GM18519 (cell line): Measurements from ENCODE around the gene RAB7A.

Experiments
- ATAC-seq: cut with Tn5 transposase; IDR thresholded peaks from one replicate; pipeline ENCODE4 v1.9.1; 2021; ENCODE audit warnings: mild to moderate bottlenecking, moderate library complexity; ENCODE audit not compliant: unreplicated experiment, low FRiP score

The RAB7A gene

DNA sequence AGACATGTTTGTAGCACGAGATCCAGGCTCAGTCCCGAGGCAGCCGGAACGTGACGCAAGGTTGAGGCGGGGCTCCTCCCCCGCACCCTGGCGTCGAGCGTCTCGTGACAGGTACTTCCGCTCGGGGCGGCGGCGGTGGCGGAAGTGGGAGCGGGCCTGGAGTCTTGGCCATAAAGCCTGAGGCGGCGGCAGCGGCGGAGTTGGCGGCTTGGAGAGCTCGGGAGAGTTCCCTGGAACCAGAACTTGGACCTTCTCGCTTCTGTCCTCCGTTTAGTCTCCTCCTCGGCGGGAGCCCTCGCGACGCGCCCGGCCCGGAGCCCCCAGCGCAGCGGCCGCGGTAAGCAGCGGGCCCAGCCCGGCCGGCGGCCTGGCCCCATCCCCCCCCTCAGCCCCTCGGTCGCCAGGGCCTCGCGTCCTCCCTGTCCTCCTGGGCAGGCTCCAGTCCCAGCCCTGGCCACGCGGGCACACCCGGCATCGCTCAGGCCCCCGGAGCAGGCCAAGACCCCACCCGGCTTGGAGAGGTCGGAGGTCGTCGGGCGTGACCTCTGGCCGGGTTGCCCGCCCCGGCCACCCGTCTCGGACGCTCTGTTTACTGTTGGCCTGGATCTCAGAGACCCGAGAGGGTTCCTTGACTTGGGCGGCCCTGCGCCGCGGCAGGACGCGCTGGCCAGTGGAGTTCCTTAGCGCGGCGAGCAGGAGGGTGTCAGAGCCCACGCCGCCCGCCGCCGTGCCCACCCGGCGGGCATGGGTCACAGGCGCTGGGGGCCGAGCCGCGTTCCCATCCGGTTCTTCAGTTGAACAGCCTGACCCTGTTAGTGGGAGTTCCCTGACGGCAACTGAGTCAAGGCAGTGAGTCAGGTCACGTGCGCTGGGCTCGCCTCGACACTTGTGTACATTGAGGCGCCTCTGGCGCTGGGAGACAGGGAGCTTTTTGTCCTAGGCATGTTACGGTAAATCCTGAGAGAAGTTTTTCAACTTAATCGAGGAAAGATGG lies at the start of gene RAB7A:
Gene RAB7A, plus strand, starts transcription at position 161 of the 994 bp plus-strand sequence. CDS start 69,185 bp downstream, outside the sequence.
- peak; percentile 77 for ATAC-seq

DNA sequence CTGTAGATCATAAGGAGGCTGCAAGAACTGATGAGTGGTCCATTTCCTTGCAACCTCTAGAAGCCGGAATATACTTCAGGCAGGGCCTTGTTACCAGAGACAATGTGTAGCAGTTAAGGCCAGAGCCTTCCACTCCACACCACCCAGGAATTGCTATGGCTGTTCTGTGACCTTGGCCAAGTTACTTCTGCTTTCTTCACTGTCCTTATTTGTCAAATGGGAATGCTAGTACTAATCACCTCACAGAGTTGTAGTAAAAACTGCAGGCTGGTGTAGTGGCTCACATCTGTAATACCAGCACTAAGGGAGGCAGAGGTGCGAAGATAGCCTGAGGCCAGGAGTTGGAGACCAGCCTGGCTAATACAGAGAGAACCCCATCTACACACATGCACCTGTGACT lies 46.6 kb upstream of the RAB7A start:
- no peak for ATAC-seq

DNA sequence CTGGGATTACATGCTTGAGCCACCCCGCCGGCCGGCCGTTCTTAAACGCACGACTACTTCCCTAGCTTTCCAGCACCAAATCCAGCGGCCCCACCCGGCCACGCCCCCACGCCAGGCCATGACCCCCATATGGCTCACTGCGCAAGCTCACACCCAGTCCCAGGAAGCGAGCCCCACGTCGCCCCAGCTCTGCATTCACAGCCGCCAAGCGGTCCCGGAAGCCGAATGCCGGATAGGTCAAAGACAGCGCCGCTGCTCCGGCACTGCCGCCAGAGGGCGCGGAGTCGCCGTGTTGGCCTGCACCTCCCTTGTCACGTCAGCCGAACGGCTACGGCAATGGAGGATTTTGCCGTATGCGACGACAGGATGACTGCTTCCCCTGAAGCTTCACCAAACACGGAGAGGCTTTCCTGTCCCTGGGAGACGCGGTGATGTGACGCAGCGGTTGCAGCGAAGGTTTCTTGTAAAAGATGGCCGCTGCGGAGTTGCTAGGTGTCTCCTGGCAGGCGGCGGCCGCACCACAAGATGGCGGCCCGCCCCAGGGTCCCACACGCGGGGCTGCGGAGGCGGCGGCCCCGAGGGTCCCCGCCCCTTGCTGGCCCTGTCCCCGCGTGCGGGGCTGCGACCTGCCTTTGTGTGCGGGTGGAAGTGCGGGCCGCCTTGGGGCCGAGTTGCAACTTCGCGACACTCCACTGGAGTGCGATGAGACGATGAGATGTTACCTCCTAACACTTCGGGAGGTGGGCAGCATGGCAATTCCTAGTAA lies 45.2 kb upstream of the RAB7A start:
- ATAC-seq: peak; percentile 88

DNA sequence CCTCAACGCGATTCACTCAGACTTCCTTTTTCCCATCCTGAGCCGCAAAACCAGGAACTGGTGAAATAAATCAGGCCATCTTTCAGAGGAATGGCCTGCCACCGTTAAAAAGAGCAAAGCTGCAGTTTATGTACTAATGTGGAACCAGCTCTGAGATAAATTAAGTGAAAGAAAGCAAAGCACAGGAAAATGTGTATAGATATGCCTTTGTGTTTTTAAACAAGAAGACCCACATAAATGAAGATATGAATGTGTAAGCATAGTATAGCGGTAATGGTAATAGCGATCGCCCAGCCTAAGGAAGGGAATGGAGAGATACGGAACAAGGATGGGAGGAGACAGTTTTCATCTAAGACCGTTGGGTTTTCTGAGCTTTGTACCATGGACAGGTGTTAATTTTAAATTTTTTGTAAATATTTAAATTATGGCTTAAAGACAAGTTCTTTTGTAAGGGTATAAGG lies 44.6 kb upstream of the RAB7A start:
- ATAC-seq: no peak

DNA sequence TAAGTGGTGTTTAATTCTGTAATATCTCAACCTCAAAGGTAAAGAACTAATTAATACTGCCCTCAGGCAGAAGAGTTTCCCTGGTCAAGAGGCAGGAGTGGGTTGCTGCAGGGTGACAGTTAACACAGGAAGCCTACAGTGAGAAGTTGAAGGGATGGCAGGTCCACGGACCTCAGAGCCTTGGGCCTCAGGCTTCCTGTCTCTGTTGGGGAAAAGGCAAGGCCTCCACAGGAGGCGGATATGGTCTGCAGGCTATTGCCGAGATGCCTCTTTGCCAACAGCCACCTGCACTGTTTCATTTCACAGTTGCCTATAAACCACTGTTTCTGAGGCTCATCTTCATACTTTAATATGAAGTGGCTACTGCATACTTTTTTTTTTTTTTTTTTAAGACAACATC lies 42.0 kb upstream of the RAB7A start:
- no peak for ATAC-seq

DNA sequence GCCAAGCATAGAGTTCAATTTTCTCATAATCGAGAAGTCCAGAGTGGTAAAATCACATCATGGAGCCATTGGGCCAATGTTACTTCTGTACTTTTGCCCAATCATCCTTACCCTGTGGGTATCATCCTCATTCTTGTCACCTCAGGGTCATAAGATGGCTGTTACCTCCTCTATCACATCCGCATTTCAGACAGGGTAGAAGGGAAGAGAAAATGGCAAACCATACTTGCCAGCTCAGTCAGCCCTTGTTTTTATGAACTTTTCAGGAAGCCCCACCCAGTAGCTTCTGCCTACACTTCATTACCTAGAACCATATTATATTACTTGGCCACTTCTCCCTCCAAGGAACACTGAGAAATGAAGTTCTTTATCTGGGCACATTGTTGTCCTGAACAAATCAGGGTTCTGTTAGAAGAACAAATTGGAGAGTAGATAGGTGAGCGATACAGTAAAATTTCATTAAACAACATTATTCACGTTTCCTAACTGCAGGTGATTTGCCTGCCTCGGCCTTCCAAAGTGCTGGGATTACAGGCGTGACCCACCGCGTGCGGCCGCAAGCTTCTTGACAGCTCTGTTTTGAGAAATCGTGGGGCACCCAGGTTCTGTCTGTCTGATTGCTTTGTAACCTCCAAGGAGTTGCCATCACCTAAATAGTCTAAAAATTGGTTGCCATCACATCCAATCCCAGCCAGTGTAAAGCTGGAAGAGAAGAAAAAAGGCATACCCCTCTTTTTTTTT lies 40.8 kb upstream of the RAB7A start:
- no peak for ATAC-seq

DNA sequence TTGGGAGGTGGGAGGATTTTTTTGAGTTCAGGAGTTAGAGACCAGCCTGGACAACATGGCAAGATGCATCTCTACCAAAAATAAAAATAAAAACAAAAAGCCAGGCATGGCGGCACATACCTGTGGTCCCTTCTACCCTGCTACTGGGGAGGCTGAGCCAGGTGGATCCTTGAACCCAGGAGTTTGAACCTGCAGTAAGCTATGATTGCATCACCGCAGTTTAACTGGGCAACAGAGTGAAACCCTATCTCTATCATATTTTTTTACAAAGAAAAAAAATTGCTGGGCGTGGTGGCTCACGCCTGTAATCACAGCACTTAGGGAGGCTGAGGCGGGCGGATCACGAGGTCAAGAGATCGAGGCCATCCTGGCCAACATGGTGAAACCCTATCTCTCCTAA lies 39.5 kb upstream of the RAB7A start:
- no peak for ATAC-seq

DNA sequence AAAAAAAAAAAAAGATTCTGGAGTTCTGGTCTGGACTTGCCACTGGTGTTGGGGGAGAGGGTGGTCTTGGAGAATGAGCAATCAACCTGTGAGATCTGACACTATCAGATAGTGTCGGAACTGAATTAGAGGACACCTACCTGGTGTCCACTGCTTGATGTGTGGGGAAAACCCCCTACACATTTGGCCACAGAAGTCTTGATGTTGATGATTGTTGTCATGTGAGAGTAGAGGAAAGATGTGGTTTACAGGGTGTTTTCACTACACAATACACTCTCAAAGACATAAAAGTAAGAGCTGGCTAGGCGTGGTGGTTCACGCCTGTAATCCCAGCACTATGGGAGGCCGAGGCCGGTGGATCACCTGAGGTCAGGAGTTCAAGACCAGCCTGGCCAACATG lies 36.9 kb upstream of the RAB7A start:
- no peak for ATAC-seq

DNA sequence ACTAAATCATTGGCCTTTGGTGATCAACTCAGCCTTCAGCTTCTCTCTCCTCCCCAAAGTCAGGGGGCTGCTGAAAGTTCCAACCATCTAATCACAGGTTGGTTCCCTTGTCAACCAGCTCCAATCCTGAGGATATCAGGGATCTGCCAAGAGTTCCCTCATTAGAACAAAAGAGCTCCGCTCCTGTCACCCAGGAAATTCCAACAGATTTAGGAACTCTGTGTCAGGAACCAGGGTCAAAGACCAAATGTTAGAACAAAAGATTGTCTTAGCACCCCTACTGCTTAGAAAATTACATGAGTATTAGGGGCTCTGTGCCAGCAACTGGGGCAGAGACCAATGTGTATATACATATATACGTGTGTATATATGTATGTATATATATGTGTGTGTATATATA lies 32.3 kb upstream of the RAB7A start:
- ATAC-seq: no peak

DNA sequence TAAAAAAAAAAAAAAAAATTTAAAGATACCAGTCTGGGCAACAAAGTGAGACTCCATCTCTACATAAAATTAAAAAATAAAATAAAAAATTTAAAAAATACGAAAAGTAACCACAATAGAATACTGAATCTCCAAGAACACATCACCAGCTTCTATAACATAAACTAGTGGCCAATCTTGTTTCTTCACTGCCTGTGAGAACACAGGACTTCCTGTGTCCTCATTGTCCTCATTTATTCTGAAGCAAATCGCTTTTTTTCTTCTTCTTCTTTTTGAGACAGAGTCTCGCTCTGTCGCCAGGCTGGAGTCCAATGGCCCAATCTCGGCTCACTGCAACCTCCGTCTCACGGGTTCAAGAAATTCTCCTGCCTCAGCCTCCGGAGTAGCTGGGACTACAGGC lies 28.6 kb upstream of the RAB7A start:
- no peak for ATAC-seq

DNA sequence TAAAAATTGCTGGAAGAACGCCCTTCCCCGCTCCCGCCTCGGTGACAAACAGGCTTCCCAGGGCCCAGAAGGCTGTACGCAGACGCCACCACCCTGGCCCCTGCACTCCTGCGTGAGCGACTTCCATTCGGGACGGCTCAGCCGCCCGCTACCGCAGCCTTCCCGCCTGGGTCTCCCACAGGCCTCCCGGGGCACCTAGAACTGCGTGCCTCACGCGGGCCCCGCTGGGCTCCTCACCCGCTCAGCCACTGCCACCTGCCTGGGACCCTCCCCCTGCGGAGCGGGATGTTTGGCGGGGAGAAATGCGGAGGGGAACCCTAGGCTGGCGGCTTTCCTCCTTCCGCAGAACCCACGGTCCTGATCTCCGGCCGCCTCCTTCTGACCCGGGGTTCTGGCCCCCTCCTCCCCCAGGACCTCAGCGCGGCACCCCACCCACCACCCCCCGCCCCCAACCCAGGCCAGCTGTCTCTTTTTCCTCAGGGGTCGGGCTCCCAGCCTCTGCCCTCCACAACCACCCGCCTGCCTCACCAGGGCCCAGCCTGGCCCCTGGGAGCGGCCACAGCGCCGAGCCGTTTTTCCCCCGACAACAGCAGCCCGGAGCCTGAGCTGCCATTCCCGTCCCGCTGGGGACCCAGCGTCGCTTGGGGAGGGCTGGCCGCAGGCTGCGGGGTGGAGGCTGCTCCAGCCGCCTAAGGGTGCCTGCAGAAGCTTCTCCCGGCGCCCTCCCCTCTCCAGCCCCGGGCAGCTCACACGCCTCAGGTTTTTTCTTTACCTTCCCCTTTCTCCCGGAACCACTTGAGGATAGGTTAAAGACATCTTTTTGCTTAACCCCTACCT lies 27.6 kb upstream of the RAB7A start:
- ATAC-seq: no peak

DNA sequence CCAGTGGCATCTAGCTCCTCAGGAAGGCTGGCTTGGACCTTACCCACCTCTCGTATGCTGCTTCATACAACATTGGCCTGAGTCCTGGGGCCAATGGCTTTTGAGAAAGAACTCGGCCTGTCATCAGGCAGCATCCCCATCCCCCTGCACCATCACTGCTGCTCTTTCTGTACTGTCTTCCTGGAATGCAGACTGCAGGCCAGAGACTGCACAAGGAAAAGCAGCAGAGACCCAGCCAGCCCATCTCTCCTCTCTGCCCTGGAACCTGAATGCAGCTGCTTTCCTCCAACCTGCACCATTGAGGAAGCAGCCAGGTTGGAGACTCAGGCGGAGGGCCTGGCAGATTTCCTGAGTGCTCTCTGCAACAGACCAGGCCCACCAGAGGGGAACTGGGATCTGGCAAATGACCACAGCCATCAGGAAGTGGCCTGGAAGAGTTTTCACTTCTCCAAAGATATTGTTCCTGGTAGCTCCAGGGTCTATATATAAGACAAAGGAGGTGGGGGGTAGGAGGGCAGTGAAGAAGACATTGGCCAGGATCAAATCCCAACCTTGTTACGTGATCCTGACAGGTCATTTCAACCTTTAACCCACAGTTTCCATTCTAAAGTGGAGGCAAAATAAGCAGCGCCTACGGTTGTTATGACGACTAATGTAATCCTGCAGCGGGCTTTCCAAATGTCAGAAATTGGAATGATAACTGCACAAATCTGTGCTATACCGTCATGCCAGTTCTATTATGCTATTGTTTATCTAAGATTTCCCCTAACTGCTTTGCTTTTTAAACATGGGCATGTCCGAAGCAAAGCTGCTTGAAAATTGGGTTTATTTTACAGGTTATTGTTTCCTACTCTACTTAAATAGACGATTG lies 24.4 kb upstream of the RAB7A start:
- ATAC-seq: no peak

DNA sequence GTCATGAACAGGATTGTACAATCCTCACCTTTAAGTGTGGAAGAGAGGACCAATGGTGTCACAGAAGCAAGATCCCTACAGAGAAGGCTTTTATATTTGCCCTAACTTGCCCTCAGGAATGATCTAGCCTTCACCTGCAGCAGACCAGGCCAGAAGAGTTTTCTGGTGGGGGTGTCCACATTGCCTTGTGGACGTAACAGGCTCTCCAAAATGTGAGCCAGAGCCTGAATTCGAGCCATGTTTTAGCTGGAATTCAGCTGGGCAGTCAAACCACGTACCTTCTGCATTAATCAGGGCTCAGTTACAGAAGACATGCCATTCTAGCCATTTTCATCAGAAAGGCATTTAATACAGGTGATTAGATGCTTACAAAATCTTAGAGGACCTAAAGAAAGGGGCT lies 23.6 kb upstream of the RAB7A start:
- no peak for ATAC-seq

DNA sequence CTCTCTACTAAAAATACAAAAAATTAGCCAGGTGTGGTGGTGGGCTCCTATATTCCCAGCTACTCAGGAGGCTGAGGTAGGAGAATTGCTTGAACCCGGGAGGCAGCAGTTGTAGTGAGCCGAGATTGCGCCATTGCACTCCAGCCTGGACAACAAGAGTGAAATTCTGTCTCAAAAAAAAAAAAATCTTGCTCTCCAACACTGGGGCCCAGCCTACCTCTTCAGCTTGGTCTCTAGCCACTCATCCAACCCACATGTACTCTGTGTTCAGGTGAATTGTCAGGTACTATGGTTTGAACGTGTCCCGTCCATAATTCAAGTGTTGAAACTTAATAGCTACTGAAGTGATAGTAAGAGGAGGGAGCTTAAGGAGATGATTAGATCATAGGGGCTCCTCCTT lies 22.4 kb upstream of the RAB7A start:
- no peak for ATAC-seq

DNA sequence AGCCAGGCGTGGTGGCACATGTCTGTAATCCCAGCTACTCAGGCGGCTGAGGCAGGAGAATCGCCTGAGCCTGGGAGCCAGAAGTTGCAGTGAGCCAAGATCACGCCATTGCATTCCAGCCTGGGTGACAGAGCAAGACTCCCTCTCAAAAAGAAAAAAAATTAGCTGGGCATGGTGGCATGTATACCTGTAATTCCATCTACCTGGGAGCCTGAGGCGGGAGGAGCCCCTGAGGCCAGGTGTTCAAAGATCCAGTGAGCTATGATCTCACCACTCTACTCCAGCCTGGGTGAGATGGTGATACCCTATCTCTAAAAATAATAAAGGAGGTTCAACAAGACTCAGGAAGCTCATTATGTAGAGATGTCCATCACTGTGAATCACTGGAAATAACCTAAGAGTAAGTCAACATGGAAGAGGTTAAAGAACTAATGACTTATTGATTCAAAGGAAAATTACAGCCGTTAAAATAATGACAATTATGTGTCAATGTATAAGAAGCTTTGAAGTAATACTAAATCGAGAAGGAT lies 19.8 kb upstream of the RAB7A start:
- ATAC-seq: no peak

DNA sequence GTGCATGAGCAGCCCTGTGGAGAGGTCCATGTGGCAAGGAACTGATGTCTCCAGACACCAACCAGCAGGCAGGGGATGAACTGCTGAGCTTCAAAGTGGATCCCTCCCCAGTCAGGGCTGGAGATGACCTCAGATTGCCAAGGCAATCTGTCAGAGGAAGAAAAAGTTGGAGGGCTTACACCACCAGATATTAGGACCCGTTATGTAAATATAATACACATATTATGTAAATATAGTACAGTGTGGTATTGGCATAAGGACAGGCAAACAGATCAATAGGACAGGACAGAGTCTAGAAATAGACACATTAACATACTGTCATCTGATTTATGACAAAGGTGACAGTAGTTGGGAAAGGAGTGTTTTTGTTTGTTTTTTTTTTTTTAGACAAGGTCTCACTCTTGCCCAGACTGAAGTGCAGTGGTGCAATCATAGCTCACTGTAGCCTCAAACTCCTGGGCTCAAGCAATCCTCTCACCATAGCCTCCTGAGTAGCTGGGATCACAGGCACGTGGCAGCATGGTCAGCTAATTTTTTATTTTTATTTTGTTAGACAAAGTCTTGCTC lies 18.0 kb upstream of the RAB7A start:
- no peak for ATAC-seq

DNA sequence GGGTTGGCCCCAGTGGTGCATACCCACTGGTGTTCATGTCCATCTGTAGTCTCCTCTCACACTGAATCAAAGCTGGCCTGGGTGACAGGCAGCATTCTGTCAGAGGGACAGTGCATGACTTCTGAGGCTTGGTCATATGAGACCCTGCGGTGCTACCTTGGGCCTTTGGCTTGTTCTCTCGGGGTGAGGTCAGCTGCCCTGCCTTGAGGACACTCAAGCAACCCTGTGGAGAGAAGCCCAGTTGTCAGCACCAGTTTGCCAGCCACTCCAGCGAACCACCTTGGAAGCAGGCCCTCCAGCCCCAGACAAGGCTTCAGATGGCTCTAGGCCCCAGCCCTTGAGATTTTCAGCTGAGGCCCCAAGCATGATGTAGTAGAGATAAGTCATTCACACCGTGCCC lies 16.9 kb upstream of the RAB7A start:
- no peak for ATAC-seq

DNA sequence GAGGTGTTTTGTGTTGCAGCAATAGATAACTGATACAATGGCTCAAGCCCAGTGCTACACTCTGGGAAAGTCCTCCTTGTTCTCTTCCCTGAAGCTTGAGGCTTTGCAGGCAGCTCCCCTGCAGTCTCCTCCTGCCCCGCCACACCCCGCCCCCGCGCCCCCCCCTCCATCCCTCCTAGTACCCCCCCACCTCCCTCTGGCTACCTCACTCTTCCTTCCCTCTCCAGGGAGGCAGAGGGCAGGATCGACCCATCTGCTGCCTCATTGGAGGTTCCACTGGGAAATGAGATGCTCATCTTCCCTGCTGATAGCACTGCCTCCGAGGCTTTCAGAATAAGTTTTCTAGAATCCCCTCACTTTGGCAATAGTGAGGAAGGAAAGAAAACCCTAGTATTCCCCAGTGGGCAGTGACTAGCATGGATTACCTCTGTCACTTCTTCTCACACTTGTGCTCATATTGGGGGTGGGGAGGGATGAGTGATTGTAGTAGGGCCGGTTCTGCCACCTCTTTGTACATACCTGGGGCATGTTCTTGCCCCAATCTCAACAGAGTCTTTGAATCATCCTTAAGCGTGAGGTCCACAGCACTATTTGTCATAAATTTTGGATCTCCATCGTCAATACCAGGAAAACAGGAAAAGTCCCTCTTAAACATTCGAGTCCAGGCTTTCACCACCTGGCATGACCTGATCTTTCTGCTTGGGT lies 16.3 kb upstream of the RAB7A start:
- ATAC-seq: no peak
